HG03103 (cell line): Measurements from ENCODE around the gene TXNRD1.
"Not testable (repeated sequence)": the region's sequence is repeated elsewhere in the genome, so short reads cannot be mapped to it uniquely, and the experiment has no call there.

Experiments used
- ATAC-seq: cut with Tn5 transposase; IDR thresholded peaks from one replicate; pipeline ENCODE4 v1.9.1; 2021; ENCODE audit warnings: low read depth; ENCODE audit not compliant: unreplicated experiment

Gene TXNRD1

DNA sequence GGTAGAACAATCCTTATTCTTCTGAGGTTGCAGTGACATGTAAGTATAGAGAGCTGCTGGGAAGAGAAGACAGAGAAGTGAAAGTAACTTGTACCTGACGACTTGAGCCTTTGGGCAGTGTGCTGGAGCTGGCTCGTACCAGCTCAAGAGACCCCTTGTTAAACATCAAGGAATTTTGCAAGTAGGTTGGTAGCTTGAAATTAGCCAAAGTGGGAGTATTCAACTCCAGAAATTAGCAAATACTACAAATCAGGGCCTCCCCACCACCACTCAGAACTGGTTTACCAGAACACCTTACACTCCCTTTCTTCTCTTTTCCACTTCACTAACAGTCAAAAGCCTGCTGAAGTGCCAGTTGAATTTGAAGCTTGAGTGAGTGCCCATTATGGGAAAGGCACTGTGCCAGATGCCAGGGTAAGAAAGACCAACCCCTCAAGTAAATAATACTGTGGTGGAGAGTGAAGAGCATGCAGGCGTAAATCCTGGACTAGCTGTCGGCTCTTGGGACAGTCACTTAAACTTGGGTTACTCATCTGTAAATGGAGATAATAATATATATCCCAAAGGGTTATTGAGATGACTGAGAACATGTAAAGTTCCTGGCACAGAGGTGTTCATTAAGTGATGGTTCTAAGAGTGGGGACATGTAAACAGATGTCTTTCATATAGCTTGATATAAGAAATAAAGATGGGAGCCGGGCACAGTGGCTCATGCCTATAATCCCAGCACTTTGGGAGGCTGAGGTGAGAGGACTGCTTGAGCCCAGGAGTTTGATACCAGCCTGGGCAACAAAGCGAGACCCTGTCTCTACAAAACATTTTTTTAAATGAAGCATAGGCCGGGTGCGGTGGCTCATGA lies 60.9 kb downstream of the TXNRD1 start:
- ATAC-seq, result peak; percentile 74

DNA sequence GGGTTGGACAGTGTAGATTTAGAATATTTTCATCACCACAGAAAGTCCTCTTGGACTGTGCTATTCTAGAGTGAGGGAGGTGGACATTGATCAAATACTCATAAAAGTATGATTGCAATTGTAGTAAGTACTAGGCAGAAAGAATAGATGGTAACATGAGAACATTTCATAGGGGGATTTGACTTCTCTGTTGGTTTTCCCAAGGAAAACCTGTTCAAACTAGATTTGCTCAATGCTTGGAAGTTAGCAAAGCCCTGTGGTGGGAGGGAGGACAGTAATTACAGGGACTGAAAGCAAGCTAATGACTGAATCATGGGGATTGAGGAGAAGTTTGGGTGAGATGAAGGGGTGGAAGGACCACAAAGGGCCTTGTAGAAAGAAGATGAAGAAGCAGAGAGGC lies 63.6 kb downstream of the TXNRD1 start:
- ATAC-seq, result no peak

DNA sequence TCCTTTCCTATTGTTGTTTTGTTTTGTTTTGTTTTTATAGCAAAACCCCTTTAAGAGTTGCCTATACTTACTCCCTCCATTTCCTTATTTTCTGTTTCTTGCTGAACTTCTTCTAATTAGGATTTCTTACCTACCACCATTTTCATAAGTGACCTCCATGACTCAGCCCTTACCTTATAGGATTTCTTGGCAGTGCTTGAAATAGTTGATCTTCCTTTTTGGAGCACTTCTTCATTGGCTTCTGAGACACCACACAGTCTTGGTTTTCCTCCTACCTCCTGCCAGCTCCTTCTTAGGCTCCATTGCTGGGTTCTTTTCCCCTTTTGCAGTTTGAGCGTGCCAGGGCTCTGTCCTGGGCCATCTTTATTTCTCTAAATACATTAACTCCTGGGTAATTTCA lies 64.5 kb downstream of the TXNRD1 start:
- no peak for ATAC-seq

DNA sequence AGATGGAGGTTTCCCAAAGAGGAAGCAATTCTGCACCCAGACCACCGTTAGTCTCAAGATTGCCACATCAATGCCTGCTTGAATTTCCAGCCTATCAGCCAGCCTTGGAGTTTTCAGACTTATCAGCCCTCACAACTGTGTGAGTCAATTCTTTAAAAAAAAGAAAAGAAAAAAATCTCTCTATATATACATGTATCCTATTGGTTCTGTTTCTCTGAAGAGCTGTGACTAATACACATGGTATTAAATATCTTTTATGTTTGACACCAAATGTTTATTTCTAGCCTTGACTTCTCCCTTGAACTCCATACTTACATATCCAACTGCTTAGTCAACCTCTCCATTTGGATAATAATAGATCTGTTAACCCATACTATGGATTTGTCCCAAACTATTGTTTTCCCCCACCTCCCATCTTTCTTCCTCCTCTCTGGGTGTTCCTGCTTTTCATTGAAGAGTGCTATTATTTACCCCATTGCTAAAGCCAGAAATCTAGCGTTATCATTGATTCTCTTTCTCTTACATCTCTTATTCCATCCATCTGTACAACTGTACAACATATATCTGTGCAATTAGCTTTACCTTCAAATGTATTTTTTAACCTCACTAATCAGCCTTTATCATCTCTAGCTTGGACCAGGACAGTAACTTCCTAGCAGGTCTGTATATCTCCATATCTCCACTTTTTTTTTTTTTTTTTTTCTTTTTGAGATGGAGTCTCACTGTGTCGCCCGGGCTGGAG lies 65.3 kb downstream of the TXNRD1 start:
- ATAC-seq, result no peak

DNA sequence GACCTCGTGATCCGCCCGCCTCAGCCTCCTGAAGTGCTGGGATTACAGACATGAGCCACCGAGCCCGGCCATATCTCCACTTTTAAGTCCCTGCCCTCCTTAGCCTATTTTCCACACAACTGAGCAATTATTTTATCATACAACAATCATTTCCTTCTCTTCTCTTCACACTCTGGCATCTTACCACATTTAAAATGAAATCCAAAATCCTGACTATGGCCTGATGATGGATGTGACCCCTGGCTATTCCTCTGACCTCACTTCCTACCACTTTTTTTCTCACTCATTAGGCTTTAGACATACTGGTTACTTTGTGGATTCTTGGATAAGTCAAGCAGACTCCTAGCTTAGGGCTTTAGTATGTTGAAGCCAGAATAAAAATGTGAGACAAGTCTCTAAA lies 66.1 kb downstream of the TXNRD1 start:
- no peak for ATAC-seq

DNA sequence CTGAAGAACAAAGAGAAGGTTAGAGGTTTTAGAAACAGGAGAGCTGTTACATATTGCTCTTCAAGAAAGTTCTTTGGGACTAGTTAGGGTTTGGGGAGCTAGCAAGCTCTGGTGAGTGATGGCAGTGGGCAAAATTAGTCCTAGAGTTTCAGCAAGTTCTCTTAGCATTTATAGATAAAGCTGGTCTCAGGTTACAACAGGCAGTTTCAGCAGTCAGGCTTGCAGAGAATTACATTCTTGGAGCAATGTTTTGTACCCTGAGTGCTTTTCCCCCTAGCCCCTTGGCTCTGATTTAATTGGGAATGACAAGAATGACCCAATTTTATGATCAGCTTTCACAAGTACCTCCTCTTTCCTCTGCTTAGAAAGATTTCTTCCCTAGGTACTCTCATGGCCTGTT lies 66.5 kb downstream of the TXNRD1 start:
- ATAC-seq, result no peak

DNA sequence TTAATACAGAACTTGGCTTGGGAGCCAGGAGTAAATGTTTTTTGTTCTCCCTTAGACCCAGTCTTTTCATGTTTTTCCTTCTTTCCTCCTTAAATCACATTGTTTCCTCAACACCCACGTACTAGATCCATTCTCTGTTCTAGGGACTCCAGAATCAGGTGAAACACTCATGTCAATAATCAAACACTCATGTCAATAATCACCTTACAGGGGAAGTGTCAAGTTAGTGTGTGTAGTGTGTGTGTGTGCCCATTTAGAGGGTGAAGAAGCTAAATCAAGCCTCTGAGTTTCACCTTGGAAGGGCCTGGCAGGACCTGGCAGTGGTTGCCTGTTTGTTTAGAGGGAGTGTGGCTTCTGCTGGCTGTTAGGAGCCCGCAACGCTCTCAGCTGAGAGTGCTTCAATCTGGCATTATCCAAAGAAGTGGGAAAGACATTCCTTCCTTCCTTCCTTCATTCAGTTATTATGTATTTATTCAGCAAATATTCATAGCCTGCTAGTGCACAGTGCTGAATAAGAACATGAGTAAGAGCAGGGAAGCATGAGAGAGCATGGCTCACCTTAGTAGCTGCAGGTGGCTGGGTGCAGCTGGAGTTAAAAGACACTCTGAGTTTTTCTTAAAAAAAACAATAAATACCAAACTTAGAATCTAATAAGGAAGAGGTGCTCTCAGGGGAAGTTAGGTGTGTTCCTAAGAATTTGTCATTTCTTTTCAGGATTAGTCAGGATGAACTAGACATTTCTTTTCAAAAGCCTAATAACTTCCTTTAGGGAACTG lies 70.3 kb downstream of the TXNRD1 start:
- no peak for ATAC-seq

DNA sequence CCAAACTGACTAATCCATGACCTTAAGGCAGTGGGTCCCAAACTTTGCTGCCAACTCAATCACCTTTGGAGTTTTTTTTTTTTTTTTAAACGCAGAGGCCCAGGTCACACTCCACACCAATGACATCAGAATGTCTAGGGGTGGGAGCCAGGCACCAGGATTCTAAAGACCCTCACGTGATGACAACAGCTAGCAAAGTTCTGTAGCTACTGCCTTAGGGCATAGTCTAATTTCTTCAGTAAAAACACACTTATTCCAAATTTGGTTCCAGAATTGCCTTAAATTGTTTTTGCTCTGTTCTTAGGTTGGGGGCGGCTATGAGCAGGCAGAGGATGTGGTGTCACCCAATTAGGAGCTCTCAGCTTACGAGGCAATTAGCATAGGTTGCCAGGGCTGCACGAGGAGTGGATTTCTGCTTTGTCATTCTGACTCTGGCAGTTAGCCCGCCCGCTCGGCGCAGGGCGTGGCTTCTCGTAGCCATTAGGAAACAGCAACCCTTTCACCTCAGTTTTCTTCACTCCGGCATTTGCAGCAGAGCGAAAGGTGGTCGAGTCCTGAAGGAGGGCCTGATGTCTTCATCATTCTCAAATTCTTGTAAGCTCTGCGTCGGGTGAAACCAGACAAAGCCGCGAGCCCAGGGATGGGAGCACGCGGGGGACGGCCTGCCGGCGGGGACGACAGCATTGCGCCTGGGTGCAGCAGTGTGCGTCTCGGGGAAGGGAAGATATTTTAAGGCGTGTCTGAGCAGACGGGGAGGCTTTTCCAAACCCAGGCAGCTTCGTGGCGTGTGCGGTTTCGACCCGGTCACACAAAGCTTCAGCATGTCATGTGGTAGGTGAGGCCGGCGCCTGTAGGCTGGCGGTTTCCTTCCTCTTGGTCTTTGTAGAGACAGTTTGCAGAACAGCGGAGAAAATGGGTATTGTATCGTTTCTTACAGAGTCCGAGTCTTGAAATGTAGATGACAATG lies 71.2 kb downstream of the TXNRD1 start:
- peak; percentile 80 for ATAC-seq

DNA sequence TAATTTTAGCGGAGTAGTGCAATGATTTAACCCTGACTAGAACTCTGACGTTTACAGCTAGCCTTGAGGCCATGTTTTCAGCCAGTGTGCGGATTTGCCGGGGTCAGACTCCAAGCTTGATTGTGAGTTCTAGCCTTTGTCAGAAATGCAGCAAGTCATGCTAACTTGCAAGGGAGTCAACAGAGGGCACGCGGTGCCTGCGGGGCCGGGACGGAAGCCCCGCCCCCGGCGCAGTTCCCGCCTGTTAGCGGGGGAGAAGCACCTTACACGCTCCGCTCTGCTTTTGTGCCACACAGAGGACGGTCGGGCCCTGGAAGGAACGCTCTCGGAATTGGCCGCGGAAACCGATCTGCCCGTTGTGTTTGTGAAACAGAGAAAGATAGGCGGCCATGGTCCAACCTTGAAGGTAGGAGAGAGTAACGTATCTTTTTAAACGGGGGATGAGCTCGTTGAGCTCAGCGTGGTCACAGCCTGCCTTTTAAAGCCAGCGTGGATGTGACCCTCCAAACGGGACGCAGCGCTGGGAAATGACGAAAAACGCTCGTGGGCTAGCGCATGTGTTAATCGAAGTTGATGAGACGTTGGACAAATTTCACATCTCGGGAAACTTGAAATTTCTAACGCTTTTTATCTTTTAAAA lies 73.2 kb downstream of the TXNRD1 start:
- peak; percentile 47 for ATAC-seq

DNA sequence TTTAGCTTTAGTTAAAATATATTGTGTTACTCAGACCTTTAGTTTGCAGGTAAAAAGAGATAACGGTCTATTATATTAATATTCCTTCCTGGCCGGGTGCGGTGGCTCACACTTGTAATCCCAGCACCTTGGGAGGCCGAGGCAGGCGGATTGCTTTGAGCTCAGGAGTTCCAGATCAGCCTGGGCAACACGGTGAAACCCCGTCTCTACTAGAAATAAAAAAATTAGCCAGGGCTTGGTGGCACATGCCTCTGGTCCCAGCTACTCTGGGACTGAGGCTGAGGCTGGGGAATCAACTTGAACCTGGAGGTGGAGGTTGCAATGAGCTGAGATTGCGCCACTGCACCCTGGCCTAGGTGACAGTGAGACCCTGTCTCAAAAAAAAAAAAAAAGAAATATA lies 74.7 kb downstream of the TXNRD1 start:
- no peak for ATAC-seq

DNA sequence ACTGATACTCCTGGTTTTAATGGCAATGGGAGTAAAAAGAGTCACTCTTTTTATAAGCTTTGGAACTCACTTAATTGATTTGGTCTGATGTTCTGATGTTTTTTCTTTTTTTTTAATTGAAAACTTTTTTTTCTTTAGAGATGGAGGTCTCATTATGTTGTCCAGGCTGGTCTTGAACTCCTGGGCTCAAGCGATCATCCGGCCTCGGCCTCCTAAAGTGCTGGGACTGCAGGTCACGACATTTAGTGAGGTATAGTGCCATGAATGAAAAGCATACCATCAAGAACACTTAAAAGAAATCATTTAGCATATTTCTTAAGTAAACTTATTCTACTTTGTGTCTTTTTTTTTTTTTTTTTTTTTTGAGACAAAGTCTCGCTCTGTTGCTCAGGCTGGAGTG lies 75.3 kb downstream of the TXNRD1 start:
- no peak for ATAC-seq

DNA sequence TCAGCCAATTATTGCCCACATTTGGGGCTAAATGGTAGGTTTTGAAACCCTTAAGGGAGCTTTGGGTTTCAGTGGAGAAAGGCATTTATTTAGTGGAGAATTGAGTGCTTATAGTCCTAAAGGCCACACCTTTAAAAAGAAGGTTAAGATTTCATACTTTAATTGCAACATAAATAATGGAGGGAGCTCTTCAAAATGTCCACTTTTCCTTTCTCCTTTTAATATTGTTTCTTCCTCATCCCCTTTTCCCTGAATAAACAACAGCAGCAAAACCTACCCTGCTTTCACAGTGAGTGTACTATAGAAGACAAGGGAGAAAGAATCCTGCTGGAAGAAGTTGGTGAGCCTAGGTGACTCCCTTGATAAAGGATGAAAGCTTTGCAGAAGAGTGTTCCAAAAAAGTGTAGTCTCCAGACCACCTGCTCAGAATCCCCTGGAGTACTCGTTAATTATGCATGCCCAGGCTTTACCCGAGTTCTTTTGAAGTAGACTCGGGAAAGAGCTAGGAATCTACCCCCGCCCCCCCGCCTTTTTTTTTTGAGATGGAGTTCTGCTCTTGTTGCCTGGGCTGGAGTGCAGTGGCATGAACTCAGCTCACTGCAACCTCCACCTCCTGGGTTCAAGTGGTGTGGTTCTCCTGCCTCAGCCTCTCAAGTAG lies 76.4 kb downstream of the TXNRD1 start:
- no peak for ATAC-seq

DNA sequence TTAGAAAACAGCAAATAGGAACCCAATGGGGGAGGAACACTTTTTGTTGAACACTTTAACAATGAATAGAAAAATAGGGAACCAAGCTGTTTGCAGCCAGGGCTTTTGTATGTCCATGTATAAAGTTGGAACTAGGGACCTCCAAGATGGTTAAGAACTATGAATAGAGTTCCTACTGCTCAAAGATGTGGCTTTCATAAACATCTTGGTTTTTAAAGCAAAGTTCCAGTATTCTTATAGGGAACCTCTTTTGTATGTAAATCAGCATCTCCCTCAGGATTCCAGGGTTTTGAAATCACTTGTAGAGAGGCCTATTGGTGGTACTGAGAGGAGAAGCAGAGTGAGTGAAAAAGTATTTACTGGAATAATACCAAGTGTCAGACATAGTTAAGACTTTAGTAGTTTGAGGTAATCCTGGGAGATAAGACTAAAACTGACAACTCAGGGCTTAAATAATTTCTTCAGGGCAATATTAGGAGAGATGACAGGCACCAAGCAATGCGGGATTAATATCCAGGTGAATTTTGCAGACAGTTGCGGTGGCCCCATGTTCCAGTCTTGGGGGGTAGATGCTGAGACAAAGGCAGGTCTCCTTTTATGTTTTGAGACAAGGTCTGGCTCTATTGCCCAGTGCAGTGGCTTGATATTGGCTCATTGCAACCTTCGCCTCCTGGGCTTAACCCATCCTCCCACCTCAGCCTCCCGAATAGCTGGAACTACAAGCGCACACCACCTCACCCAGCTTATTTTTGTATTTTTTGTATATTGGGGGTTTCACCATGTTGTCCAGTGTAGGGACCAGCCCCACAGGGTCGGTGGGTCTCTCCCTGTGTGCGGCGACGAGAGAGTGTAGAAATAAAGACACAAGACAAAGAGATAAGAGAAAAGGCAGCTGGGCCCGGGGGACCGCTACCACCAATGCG lies 77.6 kb downstream of the TXNRD1 start:
- no peak for ATAC-seq

DNA sequence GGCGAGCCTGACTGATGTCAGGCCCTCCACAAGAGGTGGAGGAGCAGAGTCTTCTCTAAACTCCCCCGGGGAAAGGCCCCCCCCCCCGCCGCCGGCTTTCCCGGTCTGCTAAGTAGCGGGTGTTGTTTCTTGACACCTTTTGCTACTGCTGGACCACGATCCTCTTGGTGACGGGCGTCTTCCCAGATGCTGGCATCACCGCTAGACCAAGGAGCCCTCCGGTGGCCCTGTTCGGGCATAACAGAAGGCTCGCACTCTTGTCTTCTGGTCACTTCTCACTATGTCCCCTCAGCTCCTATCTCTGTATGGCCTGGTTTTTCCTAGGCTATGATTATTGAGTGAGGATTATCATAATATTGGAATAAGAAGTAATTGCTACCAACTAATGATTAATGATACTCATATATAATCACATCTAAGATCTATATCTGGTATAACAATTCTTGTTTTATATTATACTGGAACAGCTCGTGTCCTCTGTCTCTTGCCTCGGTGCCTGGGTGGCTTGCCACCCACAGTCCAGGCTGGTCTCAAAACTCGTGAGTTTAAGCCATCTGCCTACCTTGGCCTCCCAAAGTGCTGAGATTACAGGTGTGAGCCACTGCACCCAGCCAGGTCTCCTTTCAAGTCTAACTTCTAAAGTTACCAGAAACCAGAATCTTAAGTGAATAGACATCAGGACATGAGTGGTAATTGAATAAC lies 78.7 kb downstream of the TXNRD1 start:
- not testable (repeated sequence) for ATAC-seq

DNA sequence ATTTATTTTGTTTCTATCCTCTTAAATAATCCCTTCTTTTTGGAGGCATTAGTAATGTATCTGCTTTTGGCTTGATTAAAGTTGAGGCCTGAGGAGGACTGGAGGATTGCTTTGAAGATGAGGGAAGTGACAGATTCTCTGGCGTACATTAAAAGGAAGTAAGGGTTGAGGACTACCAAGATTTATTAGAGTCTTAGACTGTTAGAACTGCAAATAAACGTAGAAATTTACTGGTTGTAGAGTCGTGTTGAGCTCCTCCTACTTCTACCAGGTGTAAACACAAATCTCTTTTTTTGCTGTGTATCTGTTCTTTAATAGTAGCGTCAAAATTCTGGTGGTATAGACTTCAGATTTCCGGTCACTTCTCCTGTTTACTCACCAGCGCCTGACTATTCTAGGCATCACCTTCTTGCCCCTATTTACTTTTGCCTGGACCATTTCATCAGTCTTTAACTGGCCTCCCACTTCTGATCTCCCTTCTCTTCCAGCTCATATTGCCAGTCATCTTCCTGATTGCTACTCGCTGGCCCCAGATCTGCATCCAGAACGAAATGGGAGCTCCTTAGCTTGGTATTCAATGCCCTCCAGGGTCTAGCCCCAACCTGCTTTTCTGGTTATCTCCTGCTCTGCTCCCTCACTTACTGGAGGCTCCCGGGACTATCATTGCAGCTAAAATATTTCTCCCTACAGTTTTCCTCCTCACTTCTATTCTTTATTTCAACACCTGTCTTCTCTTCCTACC lies 79.5 kb downstream of the TXNRD1 start:
- ATAC-seq, result no peak

DNA sequence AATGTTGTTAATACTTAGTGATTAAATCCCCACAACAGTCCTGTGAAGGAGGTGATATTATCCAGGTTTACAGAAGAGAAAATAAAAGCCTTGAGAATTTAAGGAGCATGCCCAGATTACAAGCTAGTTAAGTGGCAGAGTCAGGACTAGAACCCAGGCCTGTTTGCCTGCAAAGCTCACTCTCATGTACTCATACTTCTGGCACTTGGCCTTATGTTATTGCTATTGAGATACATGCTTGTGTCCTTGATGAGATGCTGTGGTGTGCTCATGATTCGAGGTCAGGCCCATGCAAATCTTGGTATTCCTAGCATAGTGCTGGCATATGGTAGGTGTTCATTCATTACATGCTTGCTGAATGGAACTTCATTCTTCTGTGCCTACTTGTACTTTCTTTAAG lies 80.4 kb downstream of the TXNRD1 start:
- ATAC-seq, result no peak

DNA sequence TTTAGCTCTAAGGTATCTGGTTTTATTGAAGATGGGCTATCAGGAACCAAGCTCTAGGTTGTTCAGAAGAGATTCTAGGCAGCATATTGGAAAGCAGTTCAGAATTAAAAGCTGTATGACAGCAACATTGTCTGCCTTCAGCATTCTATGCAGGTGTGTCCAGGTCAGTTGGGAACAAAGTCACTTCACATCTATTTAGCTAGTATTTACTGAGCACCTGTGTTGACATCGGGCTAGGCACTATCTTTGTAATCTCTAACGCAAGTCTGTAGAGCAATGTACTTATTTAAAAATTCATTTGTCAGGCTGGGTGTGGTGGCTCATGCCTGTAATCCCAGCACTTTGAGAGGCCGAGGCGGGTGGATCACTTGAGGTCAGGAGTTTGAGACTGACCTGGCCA lies 81.1 kb downstream of the TXNRD1 start:
- ATAC-seq, result no peak
